Transverse colon (tissue), 4 donors: ENCODE measurements around the gene HACD3.

Source experiments
- EP300 ChIP-seq: sonication (generic); formaldehyde crosslinking; IDR thresholded peaks from one replicate; pipeline ENCODE4 v1.6.1; 2017; ENCODE audit warnings: antibody characterized with exemption, low read depth
- POLR2A ChIP-seq: fragments of 450-650 bp; IDR thresholded peaks from one replicate; pipeline ENCODE4 v1.6.1; 2016; ENCODE audit warnings: antibody characterized with exemption, mild to moderate bottlenecking, moderate library complexity
- POLR2AphosphoS5 ChIP-seq, 3 donors: sonication (generic); formaldehyde crosslinking; IDR thresholded peaks; one replicate each; pipeline ENCODE4 v1.6.1; 2016; ENCODE audit warnings: antibody characterized with exemption in 3 of 3
- TF ChIP-seq, protein P1 (sequence below), 5 experiments: fragments of 200-600 bp in 3 of 5; fragments of 450-650 bp in 2 of 5; sonication (generic) in 3 of 5; IDR thresholded peaks; 1 replicate in 2 of 5; 2 replicates in 3 of 5; pipeline ENCODE4 v1.5.1; 2016 to 2017; ENCODE audit warnings: antibody characterized with exemption in 5 of 5, inconsistent platforms in 3 of 5, mild to moderate bottlenecking in 2 of 5, moderate library complexity in 1 of 5

DNA sequence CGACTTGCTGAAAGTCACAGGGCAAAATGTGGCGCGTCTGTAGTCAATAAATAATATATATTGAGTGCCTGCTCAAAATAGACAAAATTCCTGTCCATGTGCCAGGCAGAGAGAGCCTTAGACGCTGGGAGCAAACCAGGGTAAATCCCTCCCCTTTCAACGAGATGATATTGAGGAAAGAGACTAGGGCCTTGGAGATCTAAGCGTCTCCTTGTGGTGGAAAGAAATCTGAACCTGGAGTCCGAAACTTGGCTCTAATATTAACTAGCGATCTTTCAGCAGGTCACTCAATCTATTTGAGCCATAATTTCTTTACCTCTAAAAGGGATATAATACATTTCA is 12.4 kb upstream of the HACD3 start:
- TF ChIP-seq, protein P1, sequence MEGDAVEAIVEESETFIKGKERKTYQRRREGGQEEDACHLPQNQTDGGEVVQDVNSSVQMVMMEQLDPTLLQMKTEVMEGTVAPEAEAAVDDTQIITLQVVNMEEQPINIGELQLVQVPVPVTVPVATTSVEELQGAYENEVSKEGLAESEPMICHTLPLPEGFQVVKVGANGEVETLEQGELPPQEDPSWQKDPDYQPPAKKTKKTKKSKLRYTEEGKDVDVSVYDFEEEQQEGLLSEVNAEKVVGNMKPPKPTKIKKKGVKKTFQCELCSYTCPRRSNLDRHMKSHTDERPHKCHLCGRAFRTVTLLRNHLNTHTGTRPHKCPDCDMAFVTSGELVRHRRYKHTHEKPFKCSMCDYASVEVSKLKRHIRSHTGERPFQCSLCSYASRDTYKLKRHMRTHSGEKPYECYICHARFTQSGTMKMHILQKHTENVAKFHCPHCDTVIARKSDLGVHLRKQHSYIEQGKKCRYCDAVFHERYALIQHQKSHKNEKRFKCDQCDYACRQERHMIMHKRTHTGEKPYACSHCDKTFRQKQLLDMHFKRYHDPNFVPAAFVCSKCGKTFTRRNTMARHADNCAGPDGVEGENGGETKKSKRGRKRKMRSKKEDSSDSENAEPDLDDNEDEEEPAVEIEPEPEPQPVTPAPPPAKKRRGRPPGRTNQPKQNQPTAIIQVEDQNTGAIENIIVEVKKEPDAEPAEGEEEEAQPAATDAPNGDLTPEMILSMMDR (IDR thresholded peaks at IDR 0.05): peak in 1 of 5 experiments; percentile 4
- TF ChIP-seq EP300: no peak
- TF ChIP-seq POLR2AphosphoS5 (IDR thresholded peaks at IDR 0.05): no peak
- TF ChIP-seq POLR2A: no peak
